HepG2 (cell line): Measurements from ENCODE around the gene CHEK1. TPM values are rescaled to one million over a fixed set of nuclear protein-coding genes. Genes with fewer than 3 reads are reported as not detected.

Experiments used
- ARNTL ChIP-seq: sonication (generic); formaldehyde crosslinking; IDR thresholded peaks from 2 replicates; pipeline ENCODE4 v1.4.0; 2020; ENCODE audit warnings: mild to moderate bottlenecking, missing genetic modification reagents
- CBFB ChIP-seq: sonication (generic); formaldehyde crosslinking; IDR thresholded peaks from 2 replicates; pipeline ENCODE4 v1.4.0; 2020; ENCODE audit warnings: missing genetic modification reagents
- CBX2 ChIP-seq, 2 experiments: fragments of 200-600 bp in 1 of 2; sonication (generic); formaldehyde crosslinking in 1 of 2; IDR thresholded peaks; 2 replicates each; pipeline versions ENCODE4 v1.7.0 to v1.8.1; 2018 to 2022; ENCODE audit warnings: low read depth in 2 of 2, low read length in 1 of 2, mild to moderate bottlenecking in 1 of 2, missing genetic modification reagents in 1 of 2
- CEBPG ChIP-seq: IDR thresholded peaks from 2 replicates; pipeline ENCODE4 v1.6.1; 2016
- GLMP ChIP-seq: sonication (generic); formaldehyde crosslinking; IDR thresholded peaks from 2 replicates; pipeline ENCODE4 v1.9.0; 2021; ENCODE audit warnings: missing genetic modification reagents, mild to moderate bottlenecking, borderline replicate concordance
- HMG20A ChIP-seq: IDR thresholded peaks from 2 replicates; pipeline ENCODE4 v1.6.1; 2016; ENCODE audit warnings: borderline replicate concordance
- MATR3 ChIP-seq: sonication (generic); formaldehyde crosslinking; IDR thresholded peaks from 2 replicates; pipeline ENCODE4 v1.4.0; 2020; ENCODE audit warnings: missing genetic modification reagents
- NR0B2 ChIP-seq: sonication (generic); formaldehyde crosslinking; IDR thresholded peaks from 2 replicates; pipeline ENCODE4 v1.4.0; 2020; ENCODE audit warnings: mild to moderate bottlenecking, missing genetic modification reagents
- NR2F1 ChIP-seq, 2 experiments: fragments of 450-650 bp in 1 of 2; formaldehyde crosslinking in 1 of 2; IDR thresholded peaks; 2 replicates each; pipeline versions ENCODE4 v1.5.0 to v1.6.1; 2016 to 2020; ENCODE audit warnings: mild to moderate bottlenecking in 1 of 2, missing compliant biosample characterization in 1 of 2, missing genetic modification reagents in 1 of 2, moderate library complexity in 1 of 2
- RBM39 ChIP-seq: fragments of 200-400 bp; formaldehyde crosslinking; IDR thresholded peaks from one replicate; pipeline ENCODE4 v1.6.1; 2018; ENCODE audit warnings: antibody characterized with exemption, mild to moderate bottlenecking, low read depth, low read length; ENCODE audit not compliant: poor library complexity, severe bottlenecking
- SAFB2 ChIP-seq: sonication (generic); formaldehyde crosslinking; IDR thresholded peaks from 2 replicates; pipeline ENCODE4 v1.5.1; 2020; ENCODE audit warnings: missing genetic modification reagents, low read depth, mild to moderate bottlenecking, borderline replicate concordance
- SRY ChIP-seq: sonication (generic); formaldehyde crosslinking; IDR thresholded peaks from 2 replicates; pipeline ENCODE4 v1.8.0; 2022; ENCODE audit warnings: mild to moderate bottlenecking, missing genetic modification reagents
- THYN1 ChIP-seq: sonication (generic); formaldehyde crosslinking; IDR thresholded peaks from 2 replicates; pipeline ENCODE4 v1.8.1; 2023; ENCODE audit warnings: low read depth, mild to moderate bottlenecking, moderate library complexity, missing genetic modification reagents, borderline replicate concordance
- ZBTB21 ChIP-seq: sonication (generic); formaldehyde crosslinking; IDR thresholded peaks from 2 replicates; pipeline ENCODE4 v1.4.0; 2020; ENCODE audit warnings: missing genetic modification reagents
- ZFP90 ChIP-seq: sonication (generic); formaldehyde crosslinking; IDR thresholded peaks from 2 replicates; pipeline ENCODE4 v1.8.0; 2022; ENCODE audit warnings: missing genetic modification reagents, mild to moderate bottlenecking, inconsistent platforms, borderline replicate concordance
- ZNF234 ChIP-seq: sonication (generic); formaldehyde crosslinking; conservative IDR thresholded peaks from 2 replicates; pipeline ENCODE4 v1.5.1; 2020; ENCODE audit warnings: mild to moderate bottlenecking, missing genetic modification reagents
- ZNF280D ChIP-seq: sonication (generic); formaldehyde crosslinking; IDR thresholded peaks from 2 replicates; pipeline ENCODE4 v1.5.1; 2020; ENCODE audit warnings: mild to moderate bottlenecking, missing genetic modification reagents
- ZNF3 ChIP-seq: IDR thresholded peaks from 2 replicates; pipeline ENCODE4 v1.7.0; 2017; ENCODE audit warnings: inconsistent platforms
- ZNF441 ChIP-seq: sonication (generic); formaldehyde crosslinking; IDR thresholded peaks from 2 replicates; pipeline ENCODE4 v1.7.0; 2021; ENCODE audit warnings: missing genetic modification reagents, borderline replicate concordance
- ZNF496 ChIP-seq: sonication (generic); formaldehyde crosslinking; IDR thresholded peaks from 2 replicates; pipeline ENCODE4 v1.8.1; 2023; ENCODE audit warnings: mild to moderate bottlenecking, moderate library complexity, missing genetic modification reagents; ENCODE audit not compliant: insufficient replicate concordance
- ZNF567 ChIP-seq: sonication (generic); formaldehyde crosslinking; IDR thresholded peaks from 2 replicates; pipeline ENCODE4 v1.8.1; 2023; ENCODE audit warnings: mild to moderate bottlenecking, missing genetic modification reagents, borderline replicate concordance
- ZNF746 ChIP-seq: sonication (generic); formaldehyde crosslinking; IDR thresholded peaks from 2 replicates; pipeline ENCODE4 v1.8.0; 2022; ENCODE audit warnings: mild to moderate bottlenecking, missing genetic modification reagents
- polyA plus RNA-seq, 8 experiments: library from polyadenylated mRNA; depleted of rRNA in 3 of 8; stranded (reverse) in 7 of 8; unstranded in 1 of 8; fragments of >200 nt; fragmentation: Illumina TruSeq in 4 of 8; extraction: Trizol in 4 of 8; gene quantifications; 2 replicates each; pipeline versions ENCODE4 v1.2.1 to v1.2.3, GENCODE V29; 2011 to 2016; ENCODE audit warnings: low read depth in 4 of 8, missing spikeins in 1 of 8, mixed read lengths in 1 of 8; ENCODE audit not compliant: insufficient read depth in 1 of 8
- total RNA-seq, 5 experiments: library from RNA; depleted of rRNA; stranded (reverse); fragments of >200 nt; fragmentation: Illumina TruSeq; extraction: Trizol; gene quantifications; 2 replicates each; pipeline ENCODE4 v1.2.3, GENCODE V29; 2016; ENCODE audit warnings: low read depth in 1 of 5

The CHEK1 gene
- total and polyA plus RNA-seq, 2 of the 13 experiments (the other 11 are each of a cell fraction or from before 2014, with no cell fraction given) = 17.8 to 83.2 TPM

DNA sequence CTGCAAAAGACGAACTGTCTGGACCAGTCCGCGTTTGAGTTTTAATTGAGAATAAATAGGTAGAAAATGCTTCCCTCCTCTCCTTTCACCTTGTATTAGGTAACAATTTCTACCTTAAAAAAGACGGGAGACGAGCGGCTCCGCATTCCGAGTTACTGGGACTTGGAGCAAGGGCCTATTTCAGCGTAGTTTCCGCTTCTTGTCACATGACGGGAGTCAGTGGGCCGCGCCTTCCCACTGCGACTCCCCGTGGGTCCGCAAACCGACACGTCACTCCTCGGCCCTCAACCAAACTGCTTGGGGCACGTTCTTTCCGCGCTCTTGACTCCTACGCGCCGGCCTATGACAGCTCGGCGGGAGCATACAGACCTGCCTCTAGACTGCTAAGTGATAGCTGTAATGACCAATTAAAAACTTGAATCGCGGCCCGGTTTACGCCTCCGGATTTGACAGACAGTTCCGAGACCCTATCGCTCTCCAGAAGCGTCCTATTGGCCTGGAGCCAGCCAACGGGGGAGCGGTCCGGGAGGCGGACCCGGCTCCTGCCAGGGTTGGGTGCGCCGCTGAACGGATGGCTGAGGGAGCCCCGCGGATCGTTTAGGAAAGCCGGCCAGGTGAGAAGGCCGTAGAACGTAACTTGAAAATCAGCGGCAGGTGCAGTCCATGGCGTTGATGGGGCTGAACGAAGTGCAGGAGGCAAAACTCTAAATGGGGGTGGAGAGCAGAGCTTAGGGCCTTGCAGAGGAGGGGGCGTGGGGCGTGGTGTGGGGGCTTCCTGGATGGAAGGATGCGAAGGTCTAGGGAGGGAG lies 32.5 kb upstream of the CHEK1 start, which contains the start of gene STT3A (continued):
- TF ChIP-seq ZNF746 (CRISPR knock-in tag) (no peak), CBX2 (IDR thresholded peaks at IDR 0.05; ENCODE audit: low read depth, low read length) (no peak), CBX2 (CRISPR knock-in tag; IDR thresholded peaks at IDR 0.05; ENCODE audit: low read depth) (no peak), ZNF567 (CRISPR knock-in tag) (no peak), ZNF496 (CRISPR knock-in tag) (no peak), MATR3 (CRISPR knock-in tag) (no peak), ZNF441 (0 out of 2 replicates have a peak, but pooled peaks have one; percentile 18), ZBTB21 (CRISPR knock-in tag) (no peak), GLMP (CRISPR knock-in tag) (no peak), CBFB (CRISPR knock-in tag) (peak; percentile 60; the same call in 1 of the 2 replicates), ZNF3 (0 out of 2 replicates have a peak, but pooled peaks have one; percentile 24), SRY (peak; percentile 22), ARNTL (CRISPR knock-in tag) (peak; percentile 75; the same call in 1 of the 2 replicates), RBM39 (peak; percentile 76), NR0B2 (0 out of 2 replicates have a peak, but pooled peaks have one; percentile 39), ZNF234 (no peak), ZNF280D (CRISPR knock-in tag) (peak; percentile 84; the same call in 1 of the 2 replicates), CEBPG (CRISPR knock-in tag) (no peak), HMG20A (CRISPR knock-in tag) (no peak), THYN1 (CRISPR knock-in tag) (0 out of 2 replicates have a peak, but pooled peaks have one; percentile 24), SAFB2 (no peak), ZFP90 (no peak; the same call in 1 of the 2 replicates), NR2F1 (CRISPR knock-in tag; IDR thresholded peaks at IDR 0.05) (no peak)
